ENCODE measurements around the gene SREK1. TPM values are rescaled to one million over a fixed set of nuclear protein-coding genes. Genes with fewer than 3 reads are reported as not detected.

Gene SREK1, protein sequence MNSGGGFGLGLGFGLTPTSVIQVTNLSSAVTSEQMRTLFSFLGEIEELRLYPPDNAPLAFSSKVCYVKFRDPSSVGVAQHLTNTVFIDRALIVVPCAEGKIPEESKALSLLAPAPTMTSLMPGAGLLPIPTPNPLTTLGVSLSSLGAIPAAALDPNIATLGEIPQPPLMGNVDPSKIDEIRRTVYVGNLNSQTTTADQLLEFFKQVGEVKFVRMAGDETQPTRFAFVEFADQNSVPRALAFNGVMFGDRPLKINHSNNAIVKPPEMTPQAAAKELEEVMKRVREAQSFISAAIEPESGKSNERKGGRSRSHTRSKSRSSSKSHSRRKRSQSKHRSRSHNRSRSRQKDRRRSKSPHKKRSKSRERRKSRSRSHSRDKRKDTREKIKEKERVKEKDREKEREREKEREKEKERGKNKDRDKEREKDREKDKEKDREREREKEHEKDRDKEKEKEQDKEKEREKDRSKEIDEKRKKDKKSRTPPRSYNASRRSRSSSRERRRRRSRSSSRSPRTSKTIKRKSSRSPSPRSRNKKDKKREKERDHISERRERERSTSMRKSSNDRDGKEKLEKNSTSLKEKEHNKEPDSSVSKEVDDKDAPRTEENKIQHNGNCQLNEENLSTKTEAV
- total RNA-seq (2021), result 52.2 and 59.6 TPM in 2 replicates
- long read RNA-seq, full-length matches to known transcripts, result 23 of 263 reads
- long read RNA-seq, partial matches to known transcripts, result 210 of 263 reads
- long read RNA-seq, other reads (novel, unspliced or antisense), result 30 of 263 reads

GRCh38 chr5:66144074-66144833 lies at the start of gene SREK1:
Gene SREK1, plus strand, starts transcription at chr5:66144300. Its CDS starts 77 bp downstream, at chr5:66144377.
- Mint-ChIP-seq H3K36me3 (ENCODE audit: insufficient read depth in 1 of 3, low read depth in 3 of 3) (peaks cover 0 to 8% (median 0%) of the 10 kb centered on the region in 3 experiments; a peak in 3 of 7 replicates), H3K9me3 (no peaks in the 10 kb centered on the region; a peak in 1 of 5 replicates), H3K4me1 (peaks cover 14 to 18% of the 10 kb centered on the region in 2 experiments), H3K27me3 (ENCODE audit: low read depth) (peaks cover 1% of the 10 kb centered on the region; the same call in 1 of the 2 replicates), H3K27ac (peak within 1 kb of the TSS; percentile 100), H3K4me3 (peak within 1 kb of the TSS; percentile 96 to 97)
- Histone ChIP-seq H2BK120ac (ENCODE audit: low read depth, low read length, poor library complexity, severe bottlenecking) (peak within 1 kb of the TSS; percentile 74), H3K14ac (ENCODE audit: insufficient read depth, low read length) (peak within 1 kb of the TSS; percentile 97), H3K9ac (ENCODE audit: extremely low read depth, insufficient read length, low read length) (peak within 1 kb of the TSS; percentile 98), H3K23me2 (ENCODE audit: insufficient read length, low read depth, low read length, poor library complexity, severe bottlenecking) (peaks cover 9% of the 10 kb centered on the region), H2BK15ac (ENCODE audit: low read depth, low read length) (no peak within 1 kb of the TSS), H3T11ph (ENCODE audit: low read length) (peak within 1 kb of the TSS; percentile 26), H3K4me1 (ENCODE audit: insufficient read depth, low read length) (no peaks in the 10 kb centered on the region), H2BK5ac (ENCODE audit: insufficient read length, low read length) (peak within 1 kb of the TSS; percentile 11), H3K18ac (ENCODE audit: insufficient read length, low read depth, low read length) (peak within 1 kb of the TSS; percentile 97), H4K20me1 (ENCODE audit: control insufficient read depth, insufficient read depth, insufficient read length) (no peaks in the 10 kb centered on the region), H3K56ac (ENCODE audit: insufficient read length, low read depth, low read length) (peak within 1 kb of the TSS; percentile 13), H3K79me2 (ENCODE audit: insufficient read depth, low read length) (peaks cover 10% of the 10 kb centered on the region; the same call in 1 of the 2 replicates), H4K8ac (replicated peaks; ENCODE audit: insufficient read length, low read depth, low read length) (no peak within 1 kb of the TSS), H3K23ac (ENCODE audit: insufficient read length, low read depth, low read length) (peak within 1 kb of the TSS; percentile 76), H3K79me1 (ENCODE audit: insufficient read depth, low read depth, low read length, poor library complexity, severe bottlenecking) (no peaks in the 10 kb centered on the region), H3K27ac (ENCODE audit: insufficient read length, low read depth, low read length) (peak within 1 kb of the TSS; percentile 53), H3K9me3 (ENCODE audit: control insufficient read depth, low read depth, low read length) (no peaks in the 10 kb centered on the region), H3K4ac (ENCODE audit: low read depth, low read length) (no peak within 1 kb of the TSS; the same call in 1 of the 2 replicates), H2BK12ac (ENCODE audit: insufficient read length, low read depth, low read length) (peak within 1 kb of the TSS; percentile 97), H4K5ac (ENCODE audit: insufficient read length, low read depth, low read length) (peak within 1 kb of the TSS; percentile 4), H2BK20ac (ENCODE audit: low read depth, low read length, poor library complexity, severe bottlenecking) (no peak within 1 kb of the TSS), H2AFZ (ENCODE audit: low read length) (peak within 1 kb of the TSS; percentile 84), H2AK5ac (ENCODE audit: insufficient read length, low read length) (no peak within 1 kb of the TSS), H3K27me3 (ENCODE audit: insufficient read depth, low read length) (no peaks in the 10 kb centered on the region), H3K4me2 (ENCODE audit: insufficient read depth, insufficient read length, low read length) (peak within 1 kb of the TSS; percentile 85), H4K91ac (ENCODE audit: insufficient read length, low read depth, low read length) (no peak within 1 kb of the TSS)
- DNase-seq, result peak; percentile 91
- no CpG with 5 or more reads among the region's 86 CpGs for WGBS (ENCODE audit: extremely low coverage, insufficient read length, low lambda C conversion rate)
- TF ChIP-seq, protein P1, sequence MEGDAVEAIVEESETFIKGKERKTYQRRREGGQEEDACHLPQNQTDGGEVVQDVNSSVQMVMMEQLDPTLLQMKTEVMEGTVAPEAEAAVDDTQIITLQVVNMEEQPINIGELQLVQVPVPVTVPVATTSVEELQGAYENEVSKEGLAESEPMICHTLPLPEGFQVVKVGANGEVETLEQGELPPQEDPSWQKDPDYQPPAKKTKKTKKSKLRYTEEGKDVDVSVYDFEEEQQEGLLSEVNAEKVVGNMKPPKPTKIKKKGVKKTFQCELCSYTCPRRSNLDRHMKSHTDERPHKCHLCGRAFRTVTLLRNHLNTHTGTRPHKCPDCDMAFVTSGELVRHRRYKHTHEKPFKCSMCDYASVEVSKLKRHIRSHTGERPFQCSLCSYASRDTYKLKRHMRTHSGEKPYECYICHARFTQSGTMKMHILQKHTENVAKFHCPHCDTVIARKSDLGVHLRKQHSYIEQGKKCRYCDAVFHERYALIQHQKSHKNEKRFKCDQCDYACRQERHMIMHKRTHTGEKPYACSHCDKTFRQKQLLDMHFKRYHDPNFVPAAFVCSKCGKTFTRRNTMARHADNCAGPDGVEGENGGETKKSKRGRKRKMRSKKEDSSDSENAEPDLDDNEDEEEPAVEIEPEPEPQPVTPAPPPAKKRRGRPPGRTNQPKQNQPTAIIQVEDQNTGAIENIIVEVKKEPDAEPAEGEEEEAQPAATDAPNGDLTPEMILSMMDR (conservative IDR thresholded peaks at IDR 0.05), result no peak
